GM18511 (cell line): Measurements from ENCODE around the gene C20orf204.

ENCODE experiments used
- ATAC-seq: cut with Tn5 transposase; IDR thresholded peaks from one replicate; pipeline ENCODE4 v1.9.1; 2021; ENCODE audit warnings: mild to moderate bottlenecking, moderate library complexity; ENCODE audit not compliant: unreplicated experiment

The C20orf204 gene

GRCh38 chr20:64070244-64070993 is 34.4 kb downstream of the C20orf204 start:
- no peak for ATAC-seq

DNA sequence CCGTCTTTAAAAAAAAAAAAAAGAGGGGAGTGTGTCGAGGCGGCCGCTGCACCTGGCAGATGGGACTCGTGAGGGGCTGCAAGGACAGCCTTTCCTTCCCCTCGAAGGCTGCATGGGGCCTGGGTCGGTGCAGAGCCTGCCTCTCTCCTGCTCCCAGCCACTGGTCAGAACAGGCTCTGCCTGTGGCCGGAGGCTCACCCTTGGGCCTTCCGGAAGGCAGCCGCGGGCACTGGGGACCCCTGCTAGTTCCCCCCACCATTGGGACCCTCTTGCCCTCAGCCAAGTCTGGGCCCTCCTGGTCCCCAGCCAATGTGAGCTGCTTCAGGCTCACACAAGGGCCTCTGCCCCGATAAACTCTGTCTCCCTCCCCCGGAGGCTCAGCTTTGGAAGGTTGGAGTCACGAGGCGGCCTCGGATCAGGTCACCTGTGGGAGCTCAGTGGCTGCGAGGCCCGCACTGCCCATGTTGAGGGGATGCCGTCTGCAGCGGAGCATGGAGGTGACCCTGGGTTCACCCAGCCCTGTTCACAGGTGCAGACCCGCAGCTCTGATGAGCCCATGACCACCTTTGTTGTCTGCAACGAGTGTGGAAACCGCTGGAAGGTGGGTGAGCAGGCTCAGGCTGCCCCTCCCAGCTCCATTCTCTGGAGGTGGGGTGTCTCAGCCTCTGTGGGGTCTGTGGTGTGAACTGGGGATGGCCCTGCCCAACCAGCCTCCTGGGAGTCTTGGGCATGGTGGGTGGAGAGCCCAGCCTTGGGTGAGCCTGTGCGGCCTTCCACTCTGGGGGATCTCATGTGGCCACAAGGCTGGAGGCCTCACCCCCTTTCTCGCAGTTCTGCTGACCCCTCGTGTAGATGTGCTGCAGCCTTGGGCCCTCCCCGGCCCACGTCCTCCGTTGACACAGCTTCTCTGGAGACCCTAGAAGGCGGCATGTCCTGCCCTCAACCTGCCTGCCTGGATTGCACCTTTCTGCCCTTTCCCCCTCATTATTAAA is 35.7 kb downstream of the C20orf204 start:
- no peak for ATAC-seq

DNA sequence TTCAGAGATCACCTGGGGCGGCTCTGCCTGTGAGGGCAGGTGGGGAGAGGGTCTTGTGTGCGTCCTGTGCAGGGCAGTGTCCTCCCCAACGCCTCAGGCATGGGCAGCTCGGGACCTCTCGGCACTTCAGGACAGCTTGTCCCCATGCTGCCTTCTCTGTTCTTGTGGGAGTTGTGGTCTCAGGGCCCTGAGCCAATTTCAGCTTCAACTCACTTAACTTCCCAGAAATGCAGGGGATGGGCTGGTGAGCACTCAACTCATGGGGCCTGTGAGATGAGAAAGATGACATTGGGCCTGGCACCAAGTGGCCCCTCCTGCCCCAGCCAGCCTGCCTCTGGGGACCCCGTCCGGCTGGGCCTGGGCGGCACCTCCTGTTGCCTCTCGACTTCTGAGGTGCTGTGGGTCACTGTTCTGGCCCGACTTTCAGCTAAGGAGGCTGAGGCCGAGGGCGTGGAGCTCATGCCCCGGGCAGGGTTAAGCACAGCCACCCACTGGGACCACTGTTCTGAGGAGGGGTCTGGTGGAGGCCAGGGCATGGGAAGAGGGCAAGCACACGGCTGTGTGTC is 36.6 kb downstream of the C20orf204 start:
- ATAC-seq, result no peak

DNA sequence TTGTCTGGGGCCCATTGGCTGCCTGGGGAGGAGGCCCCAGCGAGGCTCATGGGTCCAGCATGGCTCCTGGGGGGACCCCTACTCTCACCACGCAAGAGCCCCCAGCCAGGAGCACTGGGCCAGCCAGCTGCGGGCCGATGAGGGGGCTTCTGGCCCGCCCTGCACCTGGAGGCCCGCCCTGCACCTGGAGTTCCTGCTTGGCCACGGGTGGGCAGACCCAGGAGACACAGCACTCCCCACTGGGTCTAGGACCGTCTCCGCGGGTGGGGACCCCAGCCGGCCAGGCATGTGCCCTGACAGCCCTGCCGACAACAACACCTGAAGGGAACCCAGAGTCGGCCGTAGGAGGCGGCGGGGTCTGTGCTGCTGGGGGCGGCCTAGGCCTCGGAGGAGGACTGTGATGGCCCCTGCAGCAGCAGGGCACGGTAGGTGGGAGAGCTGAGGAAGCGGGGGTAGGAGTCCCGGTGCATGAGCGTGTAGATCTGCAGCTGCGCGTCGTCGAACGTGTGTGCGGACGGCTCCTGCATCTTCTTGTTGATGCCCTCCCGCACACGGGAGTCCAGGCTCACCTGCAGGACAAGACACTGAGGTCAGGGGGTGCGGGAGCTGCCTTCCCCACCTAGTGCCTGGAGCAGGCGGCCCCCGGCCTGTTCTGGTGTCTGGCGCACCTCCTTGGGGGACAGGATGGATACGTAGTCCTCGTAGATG is 37.6 kb downstream of the C20orf204 start:
- ATAC-seq, result no peak

DNA sequence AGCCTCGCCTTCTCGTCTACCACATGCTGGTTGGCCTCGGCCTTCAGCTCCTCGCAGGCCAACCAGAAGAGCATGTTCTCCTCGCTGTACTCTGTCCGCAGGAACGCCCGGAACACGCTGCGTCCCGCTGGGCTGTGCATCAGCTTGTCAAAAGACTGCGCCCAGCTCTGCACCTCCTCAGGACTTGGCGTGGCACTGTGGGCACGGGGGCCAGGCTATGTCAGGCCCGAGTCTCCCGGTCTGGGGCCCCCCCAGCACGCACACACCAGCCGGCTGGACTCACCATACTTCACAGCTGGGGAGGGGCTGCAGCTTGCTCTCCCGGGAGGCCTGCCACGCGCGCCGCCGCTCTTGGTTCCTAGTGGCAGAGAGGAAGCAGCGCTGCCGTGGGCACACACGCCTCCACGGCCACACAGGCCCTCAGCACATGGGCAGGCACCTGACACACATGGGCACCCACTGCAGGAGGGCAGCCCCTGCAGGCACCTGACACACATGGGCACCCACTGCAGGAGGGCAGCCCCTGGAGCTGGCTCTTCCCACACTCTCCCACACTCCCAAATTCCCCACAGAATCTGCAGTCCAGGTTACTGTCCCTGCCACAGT is 38.3 kb downstream of the C20orf204 start:
- ATAC-seq, result no peak

DNA sequence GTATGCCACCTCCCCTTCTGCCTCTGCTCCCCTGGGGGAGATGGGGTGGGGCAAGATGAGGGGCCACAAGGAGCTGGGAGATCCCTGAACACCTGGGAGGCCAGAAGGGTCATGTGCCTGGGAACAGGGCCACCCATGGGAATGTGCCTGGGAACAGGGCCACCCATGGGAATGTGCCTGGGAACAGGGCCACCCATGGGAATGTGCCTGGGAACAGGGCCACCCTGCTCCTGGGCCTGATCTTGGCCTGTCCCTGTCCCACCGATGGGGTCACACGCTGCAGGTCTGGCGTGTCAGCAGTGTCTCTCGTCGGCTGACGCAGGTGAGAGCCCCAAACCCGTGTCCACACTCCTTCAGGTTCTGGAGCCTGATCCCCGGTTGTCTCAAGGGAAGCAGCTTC is 39.0 kb downstream of the C20orf204 start:
- ATAC-seq, result no peak

- ATAC-seq, result no peak
These were observed 39.6 kb downstream of the C20orf204 start for GRCh38 chr20:64075556-64075955.

GRCh38 chr20:64076061-64076997 is 40.3 kb downstream of the C20orf204 start:
- no peak for ATAC-seq

- peak; percentile 26 for ATAC-seq
These were observed 41.1 kb downstream of the C20orf204 start for GRCh38 chr20:64077094-64077493.

DNA sequence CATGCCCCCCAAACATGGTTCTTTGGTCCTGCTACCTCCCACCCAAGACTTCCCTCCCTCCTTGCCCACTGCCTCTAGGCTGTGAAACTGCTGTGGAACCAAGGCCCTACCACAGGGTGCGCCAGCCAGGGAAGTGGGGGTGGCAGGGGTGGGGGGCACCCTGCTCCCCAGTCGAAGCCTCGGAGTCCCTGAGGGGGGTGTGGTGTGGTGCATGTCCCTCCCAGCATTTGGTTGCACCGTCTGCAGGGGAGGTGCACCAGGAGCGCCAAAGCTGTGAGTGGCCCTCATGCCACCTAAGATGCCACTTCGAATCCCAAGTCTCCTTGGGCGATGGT is 41.5 kb downstream of the C20orf204 start:
- peak; percentile 1 for ATAC-seq

- ATAC-seq, result peak; percentile 46
These were observed 42.0 kb downstream of the C20orf204 start for GRCh38 chr20:64077876-64078551.

- no peak for ATAC-seq
These were observed 42.9 kb downstream of the C20orf204 start for GRCh38 chr20:64078934-64079272.

GRCh38 chr20:64079273-64080012 is 43.5 kb downstream of the C20orf204 start, which contains the start of gene RGS19:
TSS of gene RGS19 (minus strand) at chr20:64079518. CDS start at chr20:64076886, 2,632 bp downstream.
- peak; percentile 34 for ATAC-seq

GRCh38 chr20:64080013-64080812 is 44.2 kb downstream of the C20orf204 start, which contains the start of gene OPRL1:
TSS of gene OPRL1 (plus strand) at chr20:64080082. CDS start at chr20:64092721, 12,639 bp downstream.
- ATAC-seq, result no peak

- ATAC-seq, result no peak
These were observed 45.0 kb downstream of the C20orf204 start for GRCh38 chr20:64080813-64081623.

- ATAC-seq, result no peak
These were observed 45.6 kb downstream of the C20orf204 start for GRCh38 chr20:64081624-64081964.
